ENCODE data around the gene HAUS6. TPM values are rescaled to one million over a fixed set of nuclear protein-coding genes. Genes with fewer than 3 reads are reported as not detected.

HAUS6 gene
- total and polyA plus RNA-seq, 3 donors from 2014 or later: 21.9 to 35.7 (median 30.4) TPM

GRCh38 chr9:19049917-19050636 is 52.6 kb downstream of the HAUS6 start:
- DNase-seq: peak; percentile 32
- intact Hi-C loops (cut with DNase I; ENCODE audit: low total_unique reads): loop anchor here (10.0 kb wide), 1 partner anchor 395 kb away; no protein-coding TSS in a partner anchor
- WGBS, 2 donors: 4% methylated on average over 31 to 33 of the region's 33 CpGs
- H3K9me3 ChIP-seq: no peaks in the 10 kb centered on the region
- H3K36me3 ChIP-seq (ENCODE audit: low read depth, missing control alignments): no peaks in the 10 kb centered on the region
- H3K4me3 ChIP-seq: peak overlapping the region; percentile 96 to 98
- H3K27me3 ChIP-seq: no peaks in the 10 kb centered on the region
- TF ChIP-seq, protein P1, sequence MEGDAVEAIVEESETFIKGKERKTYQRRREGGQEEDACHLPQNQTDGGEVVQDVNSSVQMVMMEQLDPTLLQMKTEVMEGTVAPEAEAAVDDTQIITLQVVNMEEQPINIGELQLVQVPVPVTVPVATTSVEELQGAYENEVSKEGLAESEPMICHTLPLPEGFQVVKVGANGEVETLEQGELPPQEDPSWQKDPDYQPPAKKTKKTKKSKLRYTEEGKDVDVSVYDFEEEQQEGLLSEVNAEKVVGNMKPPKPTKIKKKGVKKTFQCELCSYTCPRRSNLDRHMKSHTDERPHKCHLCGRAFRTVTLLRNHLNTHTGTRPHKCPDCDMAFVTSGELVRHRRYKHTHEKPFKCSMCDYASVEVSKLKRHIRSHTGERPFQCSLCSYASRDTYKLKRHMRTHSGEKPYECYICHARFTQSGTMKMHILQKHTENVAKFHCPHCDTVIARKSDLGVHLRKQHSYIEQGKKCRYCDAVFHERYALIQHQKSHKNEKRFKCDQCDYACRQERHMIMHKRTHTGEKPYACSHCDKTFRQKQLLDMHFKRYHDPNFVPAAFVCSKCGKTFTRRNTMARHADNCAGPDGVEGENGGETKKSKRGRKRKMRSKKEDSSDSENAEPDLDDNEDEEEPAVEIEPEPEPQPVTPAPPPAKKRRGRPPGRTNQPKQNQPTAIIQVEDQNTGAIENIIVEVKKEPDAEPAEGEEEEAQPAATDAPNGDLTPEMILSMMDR (IDR thresholded peaks at IDR 0.05): no peak
- TF ChIP-seq POLR2A (IDR thresholded peaks at IDR 0.05): no peak
- H3K27ac ChIP-seq: peak overlapping the region; percentile 98 to 99
- H3K4me1 ChIP-seq: peaks cover 14% of the 10 kb centered on the region

DNA sequence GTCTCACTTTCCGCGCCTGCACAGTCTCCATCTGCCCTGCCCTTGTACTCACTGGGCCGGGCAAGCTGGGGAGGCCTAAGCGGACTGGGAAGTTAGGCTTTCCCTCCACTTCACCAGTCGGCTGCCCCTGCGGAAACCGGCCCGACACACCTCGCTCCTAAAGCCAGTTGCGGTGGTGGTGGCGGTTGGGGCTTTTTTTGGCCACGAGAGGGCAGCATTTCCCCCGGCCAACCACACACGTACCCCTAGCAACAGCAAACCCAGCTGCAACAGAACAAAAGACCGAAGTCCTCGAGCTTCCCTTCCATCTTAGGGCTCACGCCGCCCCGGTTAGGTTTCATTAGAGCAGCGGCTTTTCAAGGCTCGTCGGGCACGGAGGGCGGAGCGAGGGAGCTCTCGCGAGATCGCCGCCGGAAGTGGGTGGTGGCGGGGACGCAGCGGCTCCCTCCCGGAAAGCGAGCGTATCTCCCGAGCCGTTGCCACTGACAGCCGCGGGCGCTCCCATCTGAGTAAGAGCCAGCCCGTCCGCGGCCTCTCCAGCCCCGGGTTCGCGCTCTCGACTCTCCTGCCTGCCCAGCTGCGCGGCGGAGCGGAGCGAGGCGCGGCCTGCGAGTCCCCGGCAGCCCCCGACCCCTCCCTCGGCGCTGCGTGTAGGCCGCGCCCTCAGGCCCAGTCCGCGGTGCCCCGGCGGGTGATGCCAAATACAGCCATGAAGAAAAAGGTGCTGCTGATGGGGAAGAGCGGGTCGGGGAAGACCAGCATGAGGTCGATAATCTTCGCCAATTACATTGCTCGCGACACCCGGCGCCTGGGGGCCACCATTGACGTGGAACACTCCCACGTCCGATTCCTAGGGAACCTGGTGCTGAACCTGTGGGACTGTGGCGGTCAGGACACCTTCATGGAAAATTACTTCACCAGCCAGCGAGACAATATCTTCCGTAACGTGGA is 53.5 kb downstream of the HAUS6 start, which contains the start of gene RRAGA:
RRAGA (plus strand) TSS at position 462 of the 951 bp plus-strand sequence; CDS start at position 695, 233 bp downstream.
- Histone ChIP-seq H3K27me3 (no peaks in the 10 kb centered on the region), H3K4me1 (peaks cover 14% of the 10 kb centered on the region), H3K27ac (peak within 1 kb of the TSS; percentile 98 to 99), H3K4me3 (peak within 1 kb of the TSS; percentile 96 to 98), H3K36me3 (ENCODE audit: low read depth, missing control alignments) (no peaks in the 10 kb centered on the region), H3K9me3 (no peaks in the 10 kb centered on the region)
- peak; percentile 94 for DNase-seq
- TF ChIP-seq POLR2A (IDR thresholded peaks at IDR 0.05): peak; percentile 29
- TF ChIP-seq, protein P1 (IDR thresholded peaks at IDR 0.05): peak; percentile 89 to 92 (median 91)
- intact Hi-C loops (cut with DNase I; ENCODE audit: low total_unique reads): loop anchor here (10.0 kb wide), 1 partner anchor 396 kb away; no protein-coding TSS in a partner anchor
- WGBS, 2 donors: 0% methylated on average over 20 to 59 of the region's 82 CpGs

DNA sequence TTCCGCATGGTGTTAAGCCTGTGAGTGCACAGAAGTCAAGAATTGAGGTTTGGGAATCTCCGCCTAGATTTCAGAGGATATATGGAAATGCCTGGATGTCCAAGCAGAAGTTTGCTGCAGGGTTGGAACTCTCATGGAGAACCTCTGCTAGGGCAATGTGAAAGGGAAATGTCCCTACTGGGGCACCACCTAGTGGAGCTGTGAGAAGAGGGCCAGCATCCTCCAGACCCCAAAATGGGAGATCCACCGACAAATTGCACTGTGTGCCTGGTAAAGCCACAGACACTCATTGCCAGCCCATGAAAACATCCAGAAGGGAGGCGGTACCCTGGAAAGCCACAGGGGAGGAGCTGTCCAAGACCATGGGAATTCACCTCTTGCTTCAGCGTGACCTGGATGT is 66.1 kb downstream of the HAUS6 start:
- DNase-seq: no peak
- intact Hi-C loops (cut with DNase I; ENCODE audit: low total_unique reads): loop anchor here (5.0 kb wide), 1 partner anchor 1746 kb away; no protein-coding TSS in a partner anchor
- no peaks in the 10 kb centered on the region for H3K36me3 ChIP-seq (ENCODE audit: low read depth, missing control alignments)
- H3K4me1 ChIP-seq: no peaks in the 10 kb centered on the region
- no peak for TF ChIP-seq POLR2A (IDR thresholded peaks at IDR 0.05)
- TF ChIP-seq, protein P1 (IDR thresholded peaks at IDR 0.05): no peak
- no peaks in the 10 kb centered on the region for H3K27me3 ChIP-seq
- 92 to 100% methylated on average over 2 to 5 of the region's 5 CpGs for WGBS, 2 donors
- no peaks in the 10 kb centered on the region for H3K9me3 ChIP-seq
- no peak overlapping the region for H3K27ac ChIP-seq
- H3K4me3 ChIP-seq: no peak overlapping the region

- Histone ChIP-seq H3K9me3 (no peaks in the 10 kb centered on the region), H3K4me3 (no peak within 1 kb of the TSS), H3K27ac (no peak within 1 kb of the TSS), H3K36me3 (ENCODE audit: low read depth, missing control alignments) (no peaks in the 10 kb centered on the region), H3K4me1 (peaks cover 12% of the 10 kb centered on the region), H3K27me3 (no peaks in the 10 kb centered on the region)
- 82 to 84% methylated on average over 10 to 20 of the region's 20 CpGs for WGBS, 2 donors
- intact Hi-C loops (cut with DNase I; ENCODE audit: low total_unique reads): no loop called here
- no peak for DNase-seq
- TF ChIP-seq, protein P1 (IDR thresholded peaks at IDR 0.05): no peak
- no peak for TF ChIP-seq POLR2A (IDR thresholded peaks at IDR 0.05)
Measured at GRCh38 chr9:19033015-19033414, 69.7 kb downstream of the HAUS6 start, which contains the start of gene SAXO1. Gene SAXO1, minus strand, starts transcription at chr9:19033209. Its CDS starts 301 bp downstream, at chr9:19032908.

Data from testis (tissue), 3 donors.